Measurements from ENCODE around the gene BLOC1S5.

The BLOC1S5 gene

GRCh38 chr6:8080362-8081151 lies 16.4 kb upstream of the BLOC1S5 start:
- peaks cover 11% of the 10 kb centered on the region; the same call in 1 of the 2 replicates for H3K79me2 ChIP-seq (ENCODE audit: insufficient read depth, low read length)
- no peak for TF ChIP-seq EZH2phosphoT487 (IDR thresholded peaks at IDR 0.05; ENCODE audit: borderline replicate concordance)
- no peak for TF ChIP-seq CTCF (conservative IDR thresholded peaks at IDR 0.05; ENCODE audit: low read length)
- H3K4me3 ChIP-seq (ENCODE audit: low read length, poor library complexity, severe bottlenecking), result no peak overlapping the region
- H3K9ac ChIP-seq (ENCODE audit: low read depth, low read length, poor library complexity, severe bottlenecking), result no peak overlapping the region
- no peaks in the 10 kb centered on the region for H3K9me2 ChIP-seq (replicated peaks; ENCODE audit: low read depth, low read length)
- no peak overlapping the region for H2AFZ ChIP-seq (ENCODE audit: low read length)
- peaks cover 25% of the 10 kb centered on the region; the same call in 1 of the 2 replicates for H3K36me3 ChIP-seq (ENCODE audit: insufficient read depth, low read length)
- H3K9me3 ChIP-seq (ENCODE audit: insufficient read depth, low read depth, low read length), result no peaks in the 10 kb centered on the region
- no peak overlapping the region for H3K4me2 ChIP-seq (ENCODE audit: low read depth, low read length, poor library complexity, severe bottlenecking)
- H3K4me1 ChIP-seq (ENCODE audit: insufficient read depth, low read length, poor library complexity, severe bottlenecking), result peaks cover 17% of the 10 kb centered on the region
- H4K20me1 ChIP-seq (ENCODE audit: insufficient read depth, low read length, poor library complexity, severe bottlenecking), result peaks cover 5% of the 10 kb centered on the region
- H3F3A ChIP-seq (ENCODE audit: low read depth), result no peaks in the 10 kb centered on the region
- H3K27me3 ChIP-seq (ENCODE audit: insufficient read depth, low read length, poor library complexity, severe bottlenecking), result no peaks in the 10 kb centered on the region

DNA sequence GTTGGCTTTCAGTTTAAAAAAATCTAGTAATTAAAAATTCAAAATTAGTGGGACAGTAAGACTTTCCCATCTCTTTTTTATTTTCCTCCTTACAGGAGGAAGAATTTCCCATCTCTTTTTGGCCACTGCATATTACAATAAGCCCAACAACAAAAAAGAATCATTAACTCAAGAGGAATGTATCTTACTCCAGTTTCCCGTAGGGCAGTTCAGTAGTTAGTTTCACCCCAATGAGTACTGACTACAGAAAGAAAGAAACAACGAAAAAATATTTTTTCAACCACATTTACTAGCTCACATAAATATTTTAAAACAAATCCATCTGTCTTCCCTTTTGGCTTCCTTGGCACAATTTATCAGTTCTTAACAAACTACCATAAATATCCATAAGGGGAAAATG lies 14.9 kb upstream of the BLOC1S5 start:
- Histone ChIP-seq H3K9me3 (ENCODE audit: insufficient read depth, low read depth, low read length) (no peaks in the 10 kb centered on the region), H3K4me1 (ENCODE audit: insufficient read depth, low read length, poor library complexity, severe bottlenecking) (peaks cover 22% of the 10 kb centered on the region), H3K79me2 (ENCODE audit: insufficient read depth, low read length) (peaks cover 7% of the 10 kb centered on the region; the same call in 1 of the 2 replicates), H2AFZ (ENCODE audit: low read length) (no peak overlapping the region), H4K20me1 (ENCODE audit: insufficient read depth, low read length, poor library complexity, severe bottlenecking) (peaks cover 5% of the 10 kb centered on the region), H3K9me2 (replicated peaks; ENCODE audit: low read depth, low read length) (no peaks in the 10 kb centered on the region), H3K27me3 (ENCODE audit: insufficient read depth, low read length, poor library complexity, severe bottlenecking) (no peaks in the 10 kb centered on the region), H3K36me3 (ENCODE audit: insufficient read depth, low read length) (peaks cover 21% of the 10 kb centered on the region; the same call in 1 of the 2 replicates), H3F3A (ENCODE audit: low read depth) (no peaks in the 10 kb centered on the region), H3K9ac (ENCODE audit: low read depth, low read length, poor library complexity, severe bottlenecking) (no peak overlapping the region), H3K4me2 (ENCODE audit: low read depth, low read length, poor library complexity, severe bottlenecking) (no peak overlapping the region), H3K4me3 (ENCODE audit: low read length, poor library complexity, severe bottlenecking) (no peak overlapping the region)
- TF ChIP-seq CTCF (conservative IDR thresholded peaks at IDR 0.05; ENCODE audit: low read length) (no peak), EZH2phosphoT487 (IDR thresholded peaks at IDR 0.05; ENCODE audit: borderline replicate concordance) (no peak)

GRCh38 chr6:8077991-8078390 lies 13.8 kb upstream of the BLOC1S5 start:
- Histone ChIP-seq H3F3A (ENCODE audit: low read depth) (no peaks in the 10 kb centered on the region), H4K20me1 (ENCODE audit: insufficient read depth, low read length, poor library complexity, severe bottlenecking) (peaks cover 3% of the 10 kb centered on the region), H3K79me2 (ENCODE audit: insufficient read depth, low read length) (peaks cover 5% of the 10 kb centered on the region; the same call in 1 of the 2 replicates), H3K27me3 (ENCODE audit: insufficient read depth, low read length, poor library complexity, severe bottlenecking) (no peaks in the 10 kb centered on the region), H3K9me3 (ENCODE audit: insufficient read depth, low read depth, low read length) (no peaks in the 10 kb centered on the region), H2AFZ (ENCODE audit: low read length) (no peak overlapping the region), H3K4me3 (ENCODE audit: low read length, poor library complexity, severe bottlenecking) (no peak overlapping the region), H3K9me2 (replicated peaks; ENCODE audit: low read depth, low read length) (no peaks in the 10 kb centered on the region), H3K4me1 (ENCODE audit: insufficient read depth, low read length, poor library complexity, severe bottlenecking) (peaks cover 13% of the 10 kb centered on the region), H3K4me2 (ENCODE audit: low read depth, low read length, poor library complexity, severe bottlenecking) (no peak overlapping the region), H3K36me3 (ENCODE audit: insufficient read depth, low read length) (peaks cover 14% of the 10 kb centered on the region; the same call in 1 of the 2 replicates), H3K9ac (ENCODE audit: low read depth, low read length, poor library complexity, severe bottlenecking) (no peak overlapping the region)
- TF ChIP-seq CTCF (conservative IDR thresholded peaks at IDR 0.05; ENCODE audit: low read length) (no peak), EZH2phosphoT487 (IDR thresholded peaks at IDR 0.05; ENCODE audit: borderline replicate concordance) (no peak)
